ENCODE measurements around the gene ZC3H6. TPM values are rescaled to one million over a fixed set of nuclear protein-coding genes. Genes with fewer than 3 reads are reported as not detected.

The ZC3H6 gene
- 4.5 TPM for polyA plus RNA-seq (ENCODE audit: insufficient read length)

- peak; percentile 93 for DNase-seq (ENCODE audit: low read depth)
Measured at GRCh38 chr2:112275311-112275886, at the start of gene ZC3H6. TSS of gene ZC3H6 (plus strand) at chr2:112275597. CDS start at chr2:112275995, 398 bp downstream.

- DNase-seq (ENCODE audit: low read depth), result no peak
Measured at GRCh38 chr2:112229348-112229747, 46.0 kb upstream of the ZC3H6 start.

- no peak for DNase-seq (ENCODE audit: low read depth)
Measured at GRCh38 chr2:112230371-112230770, 45.0 kb upstream of the ZC3H6 start.

- DNase-seq (ENCODE audit: low read depth), result no peak
Measured at GRCh38 chr2:112239862-112240261, 35.5 kb upstream of the ZC3H6 start.

- no peak for DNase-seq (ENCODE audit: low read depth)
Measured at GRCh38 chr2:112242384-112242783, 33.0 kb upstream of the ZC3H6 start.

GRCh38 chr2:112243233-112243632 lies 32.2 kb upstream of the ZC3H6 start:
- no peak for DNase-seq (ENCODE audit: low read depth)

- DNase-seq (ENCODE audit: low read depth), result no peak
Measured at GRCh38 chr2:112244854-112245253, 30.5 kb upstream of the ZC3H6 start.

GRCh38 chr2:112251271-112251670 lies 24.1 kb upstream of the ZC3H6 start:
- no peak for DNase-seq (ENCODE audit: low read depth)

- DNase-seq (ENCODE audit: low read depth), result no peak
Measured at GRCh38 chr2:112253261-112253815, 22.1 kb upstream of the ZC3H6 start.

GRCh38 chr2:112254466-112255240 lies 20.7 kb upstream of the ZC3H6 start, which contains the start of gene ZC3H8:
TSS of gene ZC3H8 (minus strand) at chr2:112255042. CDS start at chr2:112254981, 61 bp downstream.
- peak; percentile 69 for DNase-seq (ENCODE audit: low read depth)

GRCh38 chr2:112255875-112256274 lies 19.5 kb upstream of the ZC3H6 start:
- DNase-seq (ENCODE audit: low read depth), result no peak

GRCh38 chr2:112256654-112257053 lies 18.7 kb upstream of the ZC3H6 start:
- DNase-seq (ENCODE audit: low read depth), result no peak

GRCh38 chr2:112257575-112257974 lies 17.8 kb upstream of the ZC3H6 start:
- DNase-seq (ENCODE audit: low read depth), result no peak

- peak; percentile 62 for DNase-seq (ENCODE audit: low read depth)
Measured at GRCh38 chr2:112259509-112260294, 15.7 kb upstream of the ZC3H6 start.

GRCh38 chr2:112260295-112260625 lies 15.1 kb upstream of the ZC3H6 start:
- DNase-seq (ENCODE audit: low read depth), result no peak

GRCh38 chr2:112262876-112263275 lies 12.5 kb upstream of the ZC3H6 start:
- no peak for DNase-seq (ENCODE audit: low read depth)

- no peak for DNase-seq (ENCODE audit: low read depth)
Measured at GRCh38 chr2:112268547-112268946, 6.8 kb upstream of the ZC3H6 start.

- no peak for DNase-seq (ENCODE audit: low read depth)
Measured at GRCh38 chr2:112272669-112273068, 2.7 kb upstream of the ZC3H6 start.

GRCh38 chr2:112273349-112273748 lies 2.0 kb upstream of the ZC3H6 start:
- no peak for DNase-seq (ENCODE audit: low read depth)

GRCh38 chr2:112275887-112276773 lies 733 bp downstream of the ZC3H6 start:
- DNase-seq (ENCODE audit: low read depth), result peak; percentile 77

- no peak for DNase-seq (ENCODE audit: low read depth)
Measured at GRCh38 chr2:112276954-112277353, 1.6 kb downstream of the ZC3H6 start.

All from forelimb muscle (tissue), 1 donor.